ENCODE results near the gene AMHR2.

The AMHR2 gene

GRCh38 chr12:53451661-53452158 lies 28.1 kb downstream of the AMHR2 start, which contains the start of gene PCBP2 (continued):
- TF ChIP-seq ZNF239 (tag by site-specific recombination; IDR thresholded peaks at IDR 0.05) (no peak), MYNN (tag by site-specific recombination; IDR thresholded peaks at IDR 0.05; ENCODE audit: borderline replicate concordance) (no peak), TCF7L2 (IDR thresholded peaks at IDR 0.05; ENCODE audit: borderline replicate concordance, low read depth, low read length) (peak; percentile 42; the same call in 1 of the 2 replicates), ZFP41 (tag by site-specific recombination; IDR thresholded peaks at IDR 0.05; ENCODE audit: borderline replicate concordance) (no peak), KLF8 (tag by site-specific recombination; IDR thresholded peaks at IDR 0.05) (peak; percentile 97), ZNF114 (tag by site-specific recombination; IDR thresholded peaks at IDR 0.05) (no peak), BCL11B (tag by site-specific recombination; IDR thresholded peaks at IDR 0.05; ENCODE audit: low read depth) (peak; percentile 52; the same call in 1 of the 2 replicates), YY1 (tag by site-specific recombination; IDR thresholded peaks at IDR 0.05) (peak; percentile 64; the same call in 1 of the 2 replicates), ZFHX2 (tag by site-specific recombination; conservative IDR thresholded peaks at IDR 0.05) (peak; percentile 95), ZNF610 (tag by site-specific recombination; IDR thresholded peaks at IDR 0.05; ENCODE audit: borderline replicate concordance) (peak; percentile 84; the same call in 1 of the 2 replicates), ZNF324 (tag by site-specific recombination; IDR thresholded peaks at IDR 0.05) (peak; percentile 98), FEZF1 (tag by site-specific recombination; IDR thresholded peaks at IDR 0.05) (no peak), ZNF623 (tag by site-specific recombination; IDR thresholded peaks at IDR 0.05) (no peak), ZNF2 (tag by site-specific recombination; IDR thresholded peaks at IDR 0.05) (peak; percentile 62), ZNF645 (tag by site-specific recombination; IDR thresholded peaks at IDR 0.05) (no peak), ZNF280D (tag by site-specific recombination; IDR thresholded peaks at IDR 0.05) (no peak), ZNF423 (tag by site-specific recombination; IDR thresholded peaks at IDR 0.05) (no peak), ZNF777 (tag by site-specific recombination; IDR thresholded peaks at IDR 0.05; ENCODE audit: borderline replicate concordance) (no peak), SALL2 (tag by site-specific recombination; IDR thresholded peaks at IDR 0.05; ENCODE audit: borderline replicate concordance) (no peak), ZNF548 (tag by site-specific recombination; IDR thresholded peaks at IDR 0.05) (no peak), SP3 (tag by site-specific recombination; IDR thresholded peaks at IDR 0.05) (peak; percentile 79), SP7 (tag by site-specific recombination; IDR thresholded peaks at IDR 0.05) (peak; percentile 92), KLF9 (tag by site-specific recombination; IDR thresholded peaks at IDR 0.05; ENCODE audit: low read depth) (peak; percentile 32; the same call in 1 of the 2 replicates), ZNF518A (tag by site-specific recombination; conservative IDR thresholded peaks at IDR 0.05; ENCODE audit: low read depth) (peak; percentile 93)
- TF ChIP-seq, protein P1, sequence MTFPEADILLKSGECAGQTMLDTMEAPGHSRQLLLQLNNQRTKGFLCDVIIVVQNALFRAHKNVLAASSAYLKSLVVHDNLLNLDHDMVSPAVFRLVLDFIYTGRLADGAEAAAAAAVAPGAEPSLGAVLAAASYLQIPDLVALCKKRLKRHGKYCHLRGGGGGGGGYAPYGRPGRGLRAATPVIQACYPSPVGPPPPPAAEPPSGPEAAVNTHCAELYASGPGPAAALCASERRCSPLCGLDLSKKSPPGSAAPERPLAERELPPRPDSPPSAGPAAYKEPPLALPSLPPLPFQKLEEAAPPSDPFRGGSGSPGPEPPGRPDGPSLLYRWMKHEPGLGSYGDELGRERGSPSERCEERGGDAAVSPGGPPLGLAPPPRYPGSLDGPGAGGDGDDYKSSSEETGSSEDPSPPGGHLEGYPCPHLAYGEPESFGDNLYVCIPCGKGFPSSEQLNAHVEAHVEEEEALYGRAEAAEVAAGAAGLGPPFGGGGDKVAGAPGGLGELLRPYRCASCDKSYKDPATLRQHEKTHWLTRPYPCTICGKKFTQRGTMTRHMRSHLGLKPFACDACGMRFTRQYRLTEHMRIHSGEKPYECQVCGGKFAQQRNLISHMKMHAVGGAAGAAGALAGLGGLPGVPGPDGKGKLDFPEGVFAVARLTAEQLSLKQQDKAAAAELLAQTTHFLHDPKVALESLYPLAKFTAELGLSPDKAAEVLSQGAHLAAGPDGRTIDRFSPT (tag by site-specific recombination; IDR thresholded peaks at IDR 0.05): no peak
- TF ChIP-seq, protein P2, sequence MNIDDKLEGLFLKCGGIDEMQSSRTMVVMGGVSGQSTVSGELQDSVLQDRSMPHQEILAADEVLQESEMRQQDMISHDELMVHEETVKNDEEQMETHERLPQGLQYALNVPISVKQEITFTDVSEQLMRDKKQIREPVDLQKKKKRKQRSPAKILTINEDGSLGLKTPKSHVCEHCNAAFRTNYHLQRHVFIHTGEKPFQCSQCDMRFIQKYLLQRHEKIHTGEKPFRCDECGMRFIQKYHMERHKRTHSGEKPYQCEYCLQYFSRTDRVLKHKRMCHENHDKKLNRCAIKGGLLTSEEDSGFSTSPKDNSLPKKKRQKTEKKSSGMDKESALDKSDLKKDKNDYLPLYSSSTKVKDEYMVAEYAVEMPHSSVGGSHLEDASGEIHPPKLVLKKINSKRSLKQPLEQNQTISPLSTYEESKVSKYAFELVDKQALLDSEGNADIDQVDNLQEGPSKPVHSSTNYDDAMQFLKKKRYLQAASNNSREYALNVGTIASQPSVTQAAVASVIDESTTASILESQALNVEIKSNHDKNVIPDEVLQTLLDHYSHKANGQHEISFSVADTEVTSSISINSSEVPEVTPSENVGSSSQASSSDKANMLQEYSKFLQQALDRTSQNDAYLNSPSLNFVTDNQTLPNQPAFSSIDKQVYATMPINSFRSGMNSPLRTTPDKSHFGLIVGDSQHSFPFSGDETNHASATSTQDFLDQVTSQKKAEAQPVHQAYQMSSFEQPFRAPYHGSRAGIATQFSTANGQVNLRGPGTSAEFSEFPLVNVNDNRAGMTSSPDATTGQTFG (tag by site-specific recombination; IDR thresholded peaks at IDR 0.05; ENCODE audit: borderline replicate concordance): no peak

Measured in HEK293 (cell line).